Measurements from ENCODE around the gene DDAH1.

Gene DDAH1

GRCh38 chr1:85467929-85468540 lies 3.1 kb upstream of the DDAH1 start:
- FAIRE-seq, result no peak

DNA sequence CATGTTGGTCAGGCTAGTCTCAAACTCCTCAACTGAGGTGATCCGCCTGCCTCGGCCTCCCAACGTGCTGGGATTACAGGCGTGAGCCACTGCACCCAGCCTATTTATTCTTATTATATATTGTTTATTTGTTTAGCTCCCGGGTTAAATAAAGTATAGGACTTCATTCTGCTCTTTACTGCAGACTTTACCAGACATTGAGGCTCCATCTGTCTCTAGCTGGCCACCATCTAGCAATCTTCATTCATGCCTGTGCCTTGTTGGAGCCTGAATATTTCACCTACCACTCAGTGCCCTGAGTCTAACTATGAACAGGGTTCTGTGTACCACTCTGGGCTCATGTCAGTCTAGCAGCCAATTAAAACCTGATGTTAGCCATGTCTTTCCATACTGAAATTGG lies 2.1 kb upstream of the DDAH1 start:
- FAIRE-seq, result no peak

DNA sequence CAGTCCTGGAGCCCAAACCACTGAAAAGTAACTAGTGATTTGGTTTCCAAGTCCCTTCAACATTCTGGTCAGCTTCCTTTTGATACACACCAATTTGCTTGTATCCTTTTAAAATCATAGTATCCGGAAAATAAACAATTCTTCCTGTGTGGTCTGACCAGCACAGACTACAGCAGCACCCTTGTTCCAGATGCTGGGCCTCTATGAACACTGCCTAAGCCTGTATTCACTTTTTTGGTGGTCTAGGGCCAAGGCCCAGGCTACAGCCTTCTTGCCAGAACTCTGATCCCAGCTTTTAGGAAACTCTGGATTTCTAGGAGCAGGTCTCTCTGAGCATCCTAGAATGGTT lies 801 bp upstream of the DDAH1 start:
- FAIRE-seq, result no peak

DNA sequence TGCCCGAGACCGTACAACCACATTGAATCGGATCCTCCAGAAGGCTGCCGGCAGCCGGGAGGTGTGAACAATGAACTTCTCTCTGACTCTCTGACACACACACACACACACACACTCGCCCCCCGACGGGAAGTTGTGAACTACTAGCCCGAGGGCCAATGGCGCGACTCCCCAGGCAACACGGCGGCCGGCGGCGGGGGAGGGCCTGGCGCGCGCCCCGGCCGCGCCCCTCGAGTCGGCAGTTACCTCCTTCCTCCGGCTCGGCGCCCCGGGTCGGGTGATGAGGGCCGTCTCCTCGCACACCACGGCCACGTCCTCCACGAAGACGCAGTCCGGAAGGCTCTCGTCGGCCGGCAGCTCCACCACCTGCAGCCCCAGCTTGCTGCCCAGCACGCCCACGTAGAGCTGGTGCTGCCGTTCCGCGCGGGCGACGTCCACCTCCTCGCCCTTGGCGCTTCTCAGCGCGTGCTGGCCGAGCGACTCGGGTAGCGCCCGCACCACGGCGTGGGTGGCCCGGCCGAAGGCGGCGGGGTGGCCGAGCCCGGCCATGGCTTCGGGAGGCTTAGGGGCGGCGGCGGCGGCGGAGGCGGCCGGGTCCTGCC lies 361 bp downstream of the DDAH1 start:
- FAIRE-seq, result no peak

DNA sequence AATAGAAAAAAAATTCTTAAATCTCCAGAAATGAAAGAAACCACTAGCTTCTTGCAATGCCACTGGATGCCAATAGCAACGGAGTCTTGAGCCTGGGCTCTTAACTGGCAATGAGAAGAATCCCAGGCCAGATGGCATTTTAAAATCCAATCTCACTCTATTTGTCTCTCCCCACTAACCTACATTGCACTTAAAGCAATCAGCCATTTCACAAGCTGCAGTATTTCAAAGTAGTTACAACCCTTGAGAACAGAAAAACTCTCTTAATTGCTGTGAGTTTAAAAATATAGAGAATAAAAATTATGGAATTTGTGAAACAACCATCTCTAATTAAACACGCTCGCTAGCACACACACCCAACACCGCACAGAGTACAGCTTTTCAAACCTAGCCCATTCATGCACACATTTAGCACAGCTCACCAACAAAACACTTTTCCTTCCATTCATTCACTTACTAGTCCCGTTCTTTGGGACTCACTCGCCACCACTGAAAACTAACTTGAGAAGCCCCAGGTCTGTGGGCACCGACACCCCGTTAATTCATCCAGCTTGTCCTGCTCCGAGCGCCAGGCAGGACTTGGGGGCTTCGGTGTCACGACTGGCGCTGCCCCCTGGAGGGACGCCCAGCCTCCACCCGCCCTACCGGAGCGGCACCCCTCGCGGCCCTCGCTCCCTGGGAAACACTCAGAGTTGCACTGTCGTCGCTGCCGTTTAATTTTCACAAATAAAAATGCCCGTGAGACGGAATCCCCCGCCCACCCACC lies 1.0 kb downstream of the DDAH1 start:
- no peak for FAIRE-seq

- no peak for FAIRE-seq
Measured at GRCh38 chr1:85462931-85463649, 1.9 kb downstream of the DDAH1 start.

DNA sequence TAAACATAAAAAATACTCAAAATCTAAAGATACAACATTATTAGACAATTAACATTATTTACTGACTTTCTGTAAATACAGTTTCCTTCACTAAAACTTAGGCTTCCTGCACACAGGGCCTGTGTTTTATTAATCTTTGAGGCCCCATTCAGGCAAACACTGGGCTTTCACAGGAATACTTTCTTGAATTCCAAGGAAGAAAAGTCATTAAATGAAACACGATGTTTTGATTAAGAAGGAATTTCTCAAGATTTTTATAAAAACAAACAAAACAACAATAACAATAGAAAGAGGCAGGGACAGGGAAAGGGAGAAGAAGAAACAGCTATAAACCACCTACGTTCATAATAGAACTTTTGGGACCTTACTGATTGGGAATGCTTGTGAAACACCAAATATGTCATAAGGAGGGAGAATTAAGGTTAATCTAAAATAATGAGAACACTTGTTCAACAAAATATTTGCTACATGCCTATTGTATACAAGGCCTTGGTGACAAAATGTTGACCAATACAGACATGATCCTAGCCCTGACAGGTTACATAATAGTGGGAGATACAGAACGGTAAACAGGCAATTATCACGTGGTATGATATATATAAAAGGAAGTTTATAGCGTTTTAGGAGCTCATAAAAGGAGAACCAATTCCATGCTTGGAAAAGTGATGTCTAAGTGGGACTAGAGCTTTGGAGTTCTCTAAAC lies 3.6 kb downstream of the DDAH1 start:
- no peak for FAIRE-seq

- no peak for FAIRE-seq
Measured at GRCh38 chr1:85460555-85461088, 4.3 kb downstream of the DDAH1 start.

DNA sequence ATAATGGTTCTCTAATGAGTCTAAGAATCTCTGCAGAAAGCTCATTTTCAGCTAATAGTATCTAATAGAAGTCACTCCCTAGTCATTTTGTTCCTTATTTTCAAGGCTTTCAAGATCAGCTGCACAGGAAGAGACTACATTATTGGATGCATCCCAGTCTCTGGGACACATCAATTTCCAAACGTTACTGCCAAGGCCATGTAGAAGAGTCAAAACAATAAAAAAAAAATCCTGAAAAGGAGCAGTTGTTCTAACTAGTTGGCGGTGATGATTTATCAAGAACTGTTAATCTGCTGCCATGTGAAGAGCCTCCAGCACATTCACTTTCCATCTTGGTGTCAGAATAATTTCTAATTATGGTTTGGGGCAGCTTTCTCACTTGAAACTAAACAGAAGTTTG lies 5.7 kb downstream of the DDAH1 start:
- no peak for FAIRE-seq

DNA sequence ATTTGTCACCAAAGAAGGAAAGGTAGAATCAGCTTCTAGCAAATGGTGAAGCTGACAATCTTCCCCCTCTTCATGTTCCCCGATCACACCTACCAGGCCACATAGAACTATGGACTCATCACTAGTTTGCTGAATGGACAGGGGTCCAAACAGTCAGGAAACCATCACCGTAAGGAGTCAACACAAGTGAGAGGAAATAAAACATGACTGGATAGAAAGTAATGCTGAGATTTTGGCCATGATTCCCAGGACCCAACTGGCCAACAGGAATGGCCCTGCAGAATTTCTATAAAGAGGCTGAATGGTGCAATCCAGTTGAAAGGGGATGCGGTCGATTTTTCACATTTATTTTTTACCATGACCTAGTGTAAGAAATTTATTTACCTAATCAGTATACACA lies 10.7 kb downstream of the DDAH1 start:
- no peak for FAIRE-seq

- FAIRE-seq, result no peak
Measured at GRCh38 chr1:85453640-85454194, 11.2 kb downstream of the DDAH1 start.

- no peak for FAIRE-seq
Measured at GRCh38 chr1:85452948-85453347, 12.0 kb downstream of the DDAH1 start.

GRCh38 chr1:85451236-85451830 lies 13.6 kb downstream of the DDAH1 start:
- FAIRE-seq, result no peak

- no peak for FAIRE-seq
Measured at GRCh38 chr1:85450832-85451231, 14.1 kb downstream of the DDAH1 start.

GRCh38 chr1:85449356-85449755 lies 15.6 kb downstream of the DDAH1 start:
- FAIRE-seq, result no peak

DNA sequence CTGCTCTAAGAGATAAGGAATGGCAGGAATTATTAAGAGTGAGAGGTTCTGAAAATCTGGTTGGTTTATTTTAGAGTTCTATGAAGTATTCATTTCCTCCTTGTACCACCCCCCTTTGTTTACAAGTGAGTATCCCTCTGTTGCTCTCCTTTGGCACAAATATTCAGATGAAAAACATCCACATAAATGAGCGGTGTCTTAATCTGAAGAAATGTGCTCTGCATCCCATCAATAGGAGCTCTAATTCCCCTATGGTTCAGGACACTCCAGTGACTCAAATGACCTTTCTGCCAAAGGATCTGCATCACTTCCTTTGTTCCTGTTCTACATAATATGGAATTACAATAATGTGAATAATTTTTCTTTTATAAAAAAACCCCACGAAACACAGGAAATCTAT lies 16.6 kb downstream of the DDAH1 start:
- no peak for FAIRE-seq

- FAIRE-seq, result no peak
Measured at GRCh38 chr1:85447006-85447943, 17.7 kb downstream of the DDAH1 start.

DNA sequence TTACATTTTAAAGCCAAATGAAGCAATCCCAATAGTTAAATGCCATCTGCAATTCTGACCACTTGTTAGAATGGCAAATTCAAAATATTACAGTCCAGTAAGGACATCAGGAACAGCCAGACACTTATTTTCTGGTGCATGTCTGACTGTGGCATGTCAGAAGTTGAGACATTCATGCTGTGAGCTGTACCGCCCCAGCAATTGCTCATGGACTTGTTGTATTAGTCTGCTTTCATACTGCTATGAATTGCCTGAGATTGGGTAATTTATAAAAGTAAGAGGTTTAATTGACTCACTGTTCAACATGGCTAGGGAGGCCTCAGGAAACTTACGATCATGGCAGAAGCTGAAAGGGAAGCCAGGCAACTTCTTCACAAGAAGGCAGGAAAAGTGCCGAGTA lies 19.1 kb downstream of the DDAH1 start:
- FAIRE-seq, result no peak

DNA sequence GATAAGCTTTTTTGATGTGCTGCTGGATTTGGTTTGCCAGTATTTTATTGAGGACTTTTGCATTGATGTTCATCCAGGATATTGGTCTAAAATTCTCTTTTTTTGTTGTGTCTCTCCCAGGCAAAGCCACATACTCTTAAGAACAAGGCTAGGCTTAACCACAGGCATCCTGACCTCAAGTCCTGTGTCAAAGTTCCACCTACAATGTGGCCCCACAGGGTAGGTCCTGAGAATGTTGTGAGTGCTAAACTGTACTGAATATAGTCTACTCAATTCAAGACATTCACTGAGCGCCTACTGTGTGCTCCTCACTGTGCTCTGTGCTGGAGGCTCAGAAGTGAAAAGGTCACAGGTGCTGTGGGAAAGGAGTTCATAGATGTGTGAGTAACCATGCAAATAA lies 20.6 kb downstream of the DDAH1 start:
- FAIRE-seq, result no peak

DNA sequence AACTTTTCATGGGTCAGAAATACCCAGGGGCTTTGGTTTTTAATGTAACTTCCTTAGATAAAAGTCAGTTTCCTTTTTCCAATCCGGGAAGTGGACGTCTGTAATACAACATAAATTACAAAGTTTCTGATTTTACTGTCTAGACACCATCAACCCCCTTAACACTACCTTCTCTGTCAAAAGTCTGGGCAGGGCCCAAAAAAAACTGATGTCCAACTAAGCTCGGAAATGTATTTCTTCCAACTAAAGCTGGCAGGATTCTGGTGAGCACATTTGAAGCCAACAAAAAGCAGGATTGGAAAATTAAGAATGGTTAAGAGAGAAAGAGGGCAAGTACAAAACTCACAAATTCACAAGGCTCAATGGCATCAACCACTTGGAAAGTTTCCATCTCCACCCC lies 24.3 kb downstream of the DDAH1 start:
- FAIRE-seq, result no peak

- no peak for FAIRE-seq
Measured at GRCh38 chr1:85438353-85438752, 26.6 kb downstream of the DDAH1 start.

Measured in G401.6 (cell line).